22Rv1 (cell line): Measurements from ENCODE around the gene TRIP10.
"Not testable (repeated sequence)": the region's sequence is repeated elsewhere in the genome, so short reads cannot be mapped to it uniquely, and the experiment has no call there.

Experiments
- H3K27ac ChIP-seq: fragments of 450-650 bp; 2 replicates; pipeline ENCODE4 v1.5.1; 2017
- ZFX ChIP-seq: fragments of 450-650 bp; IDR thresholded peaks from 2 replicates; pipeline ENCODE4 v1.6.1; 2017; ENCODE audit warnings: antibody characterized with exemption, borderline replicate concordance
- TF ChIP-seq, protein P1 (sequence below): fragments of 450-650 bp; IDR thresholded peaks from 2 replicates; pipeline ENCODE4 v1.5.1; 2017; ENCODE audit warnings: mild to moderate bottlenecking

TRIP10 gene

DNA sequence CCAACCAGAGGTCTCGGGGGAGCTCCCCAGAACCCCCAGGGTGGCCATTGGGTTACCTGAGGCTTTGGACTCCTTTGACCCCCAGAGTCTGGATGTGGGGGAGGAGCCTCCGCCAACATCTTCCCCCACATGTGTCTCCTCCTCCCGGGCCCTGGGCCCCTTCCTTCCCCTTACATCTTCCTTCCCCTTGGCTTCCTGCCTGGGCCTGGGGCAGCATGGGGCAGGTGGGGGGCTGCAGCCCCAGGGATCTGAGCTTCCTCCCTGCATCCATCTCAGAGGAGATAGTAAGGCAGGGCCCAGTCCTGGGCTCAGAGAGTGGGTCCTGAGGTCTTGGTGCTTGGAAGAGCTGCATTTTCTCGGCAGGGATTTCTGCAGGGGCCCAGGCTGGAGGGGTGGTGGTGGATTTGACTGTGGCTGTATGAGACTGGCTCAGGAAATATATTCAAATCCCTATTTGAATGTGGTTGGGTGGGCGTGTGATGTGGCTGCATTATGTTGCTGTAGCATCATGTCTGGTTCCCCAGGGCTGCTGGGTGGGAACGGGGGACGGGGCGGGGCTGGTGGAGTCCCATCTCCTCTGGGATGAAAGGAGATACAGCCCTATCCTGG, 33.9 kb downstream of the TRIP10 start:
- no peak overlapping the region for H3K27ac ChIP-seq
- TF ChIP-seq ZFX, result no peak
- TF ChIP-seq, protein P1, sequence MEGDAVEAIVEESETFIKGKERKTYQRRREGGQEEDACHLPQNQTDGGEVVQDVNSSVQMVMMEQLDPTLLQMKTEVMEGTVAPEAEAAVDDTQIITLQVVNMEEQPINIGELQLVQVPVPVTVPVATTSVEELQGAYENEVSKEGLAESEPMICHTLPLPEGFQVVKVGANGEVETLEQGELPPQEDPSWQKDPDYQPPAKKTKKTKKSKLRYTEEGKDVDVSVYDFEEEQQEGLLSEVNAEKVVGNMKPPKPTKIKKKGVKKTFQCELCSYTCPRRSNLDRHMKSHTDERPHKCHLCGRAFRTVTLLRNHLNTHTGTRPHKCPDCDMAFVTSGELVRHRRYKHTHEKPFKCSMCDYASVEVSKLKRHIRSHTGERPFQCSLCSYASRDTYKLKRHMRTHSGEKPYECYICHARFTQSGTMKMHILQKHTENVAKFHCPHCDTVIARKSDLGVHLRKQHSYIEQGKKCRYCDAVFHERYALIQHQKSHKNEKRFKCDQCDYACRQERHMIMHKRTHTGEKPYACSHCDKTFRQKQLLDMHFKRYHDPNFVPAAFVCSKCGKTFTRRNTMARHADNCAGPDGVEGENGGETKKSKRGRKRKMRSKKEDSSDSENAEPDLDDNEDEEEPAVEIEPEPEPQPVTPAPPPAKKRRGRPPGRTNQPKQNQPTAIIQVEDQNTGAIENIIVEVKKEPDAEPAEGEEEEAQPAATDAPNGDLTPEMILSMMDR, result no peak

DNA sequence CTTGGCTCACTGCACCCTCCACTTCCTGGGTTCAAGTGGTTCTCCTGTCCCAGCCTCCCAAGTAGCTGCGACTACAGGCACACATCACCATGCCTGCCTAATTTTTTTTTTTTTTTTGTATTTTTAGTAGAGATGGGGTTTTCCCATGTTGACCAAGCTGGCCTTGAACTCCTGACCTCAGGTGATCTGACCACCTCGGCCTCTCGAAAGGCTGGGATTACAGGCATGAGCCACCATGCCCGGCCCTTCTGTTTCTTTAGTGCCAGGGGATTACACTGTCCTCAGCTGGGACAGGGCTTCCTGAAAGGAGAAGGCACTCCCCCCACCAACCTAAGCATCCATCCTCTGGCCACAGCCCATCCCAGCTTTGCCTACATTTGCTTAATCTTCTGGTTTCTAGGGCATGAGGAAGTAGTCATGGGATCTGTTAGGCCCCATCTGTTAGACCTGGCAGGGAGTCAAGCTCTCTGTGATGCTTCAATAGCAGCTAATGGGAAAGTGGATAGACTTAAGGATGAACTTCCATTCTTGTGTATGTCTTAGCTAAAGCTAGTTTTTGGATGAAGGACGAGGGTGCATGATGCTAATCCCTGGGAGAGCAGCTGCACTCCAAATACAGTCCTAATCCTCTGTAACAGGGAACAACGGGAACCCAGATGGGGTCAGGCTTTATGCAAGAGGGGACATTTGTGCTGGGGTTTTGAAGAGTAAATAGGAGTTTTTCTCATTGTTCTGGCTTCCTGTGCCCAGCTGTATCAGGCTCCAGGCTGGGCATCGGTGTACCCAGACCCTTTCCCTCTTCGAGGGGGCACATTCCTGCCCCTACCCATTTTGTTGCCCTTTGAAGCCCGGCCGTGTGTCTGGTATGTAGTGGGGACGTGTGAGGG, 35.6 kb downstream of the TRIP10 start:
- no peak overlapping the region for H3K27ac ChIP-seq

DNA sequence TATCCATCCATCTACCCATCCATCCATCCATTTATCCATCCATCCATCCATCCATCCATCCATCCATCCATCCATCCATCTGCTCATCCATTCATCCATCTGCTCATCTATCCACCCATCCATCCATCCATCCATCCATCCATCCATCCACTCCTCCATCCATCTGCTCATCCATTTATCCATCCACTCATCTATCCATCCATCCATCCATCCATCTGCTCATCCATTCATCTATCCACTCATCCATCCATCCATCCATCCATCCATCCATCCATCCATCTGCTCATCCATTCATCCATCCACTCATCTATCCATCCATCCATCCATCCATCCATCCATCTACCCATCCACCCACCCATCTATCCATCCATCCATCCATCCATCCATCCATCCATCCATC, 36.6 kb downstream of the TRIP10 start:
- not testable (repeated sequence) for H3K27ac ChIP-seq

More for the DNA sequence above, 35.6 kb downstream of the TRIP10 start:
- TF ChIP-seq, protein P1, result no peak
- no peak for TF ChIP-seq ZFX

DNA sequence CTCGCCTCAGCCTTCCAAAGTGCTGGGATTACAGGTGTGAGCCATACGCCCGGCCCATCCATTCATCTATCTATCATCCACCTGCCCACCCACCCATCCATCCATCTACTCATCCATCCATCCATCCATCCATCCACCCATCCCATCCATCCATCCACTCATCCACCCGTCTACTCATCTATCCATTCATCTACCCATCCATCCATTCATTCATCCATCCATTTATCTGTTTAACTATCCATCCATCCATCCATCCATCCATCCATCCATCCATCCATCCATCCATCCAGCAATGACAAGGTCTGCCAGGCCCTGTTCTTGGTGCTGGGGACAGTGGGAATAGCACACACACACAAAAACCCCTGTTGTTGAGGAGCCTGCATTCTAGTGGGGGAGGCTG, 37.5 kb downstream of the TRIP10 start:
- H3K27ac ChIP-seq, result no peak overlapping the region
- TF ChIP-seq, protein P1, result no peak

DNA sequence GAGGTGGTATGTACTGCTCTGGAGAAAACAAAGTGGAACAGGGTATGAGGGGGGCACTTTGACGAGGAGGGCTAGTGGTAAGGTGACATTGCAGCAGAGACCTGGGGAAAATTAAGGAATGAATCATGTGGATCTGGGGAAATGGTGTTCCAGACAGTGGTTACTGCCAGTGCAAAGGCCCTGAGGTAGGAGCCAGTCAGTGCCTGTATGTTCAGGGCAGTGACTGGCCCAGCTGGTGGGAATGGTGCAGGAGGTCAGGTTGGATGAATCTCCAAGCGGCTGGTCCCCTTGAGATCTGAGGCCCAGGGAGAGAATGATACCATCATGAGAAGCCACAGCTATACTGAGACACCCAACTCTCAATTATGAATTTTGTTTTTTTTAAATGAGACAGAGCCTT, 38.0 kb downstream of the TRIP10 start:
- TF ChIP-seq, protein P1, result no peak
- no peak for TF ChIP-seq ZFX
- H3K27ac ChIP-seq, result no peak overlapping the region

DNA sequence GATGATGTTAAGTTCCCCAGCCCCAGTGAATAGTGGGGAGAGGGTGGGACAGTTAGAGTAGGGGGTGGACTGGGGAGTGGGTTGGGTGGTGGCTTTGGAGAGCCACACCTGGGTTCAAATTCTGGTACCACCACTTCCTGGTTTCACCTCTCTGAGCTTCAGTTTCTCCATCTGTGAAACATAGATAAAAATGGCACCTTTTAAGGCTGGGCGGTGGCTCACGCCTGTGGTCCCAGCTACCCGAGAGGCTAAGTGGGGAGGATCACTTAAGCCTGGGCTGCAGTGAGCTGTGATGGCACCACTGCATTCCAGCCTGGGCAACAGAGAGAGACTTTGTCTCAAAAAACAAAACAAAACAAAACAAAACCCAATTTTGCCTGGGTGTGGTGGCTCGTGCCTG, 38.9 kb downstream of the TRIP10 start:
- no peak for TF ChIP-seq ZFX
- TF ChIP-seq, protein P1, result no peak
- H3K27ac ChIP-seq, result no peak overlapping the region

DNA sequence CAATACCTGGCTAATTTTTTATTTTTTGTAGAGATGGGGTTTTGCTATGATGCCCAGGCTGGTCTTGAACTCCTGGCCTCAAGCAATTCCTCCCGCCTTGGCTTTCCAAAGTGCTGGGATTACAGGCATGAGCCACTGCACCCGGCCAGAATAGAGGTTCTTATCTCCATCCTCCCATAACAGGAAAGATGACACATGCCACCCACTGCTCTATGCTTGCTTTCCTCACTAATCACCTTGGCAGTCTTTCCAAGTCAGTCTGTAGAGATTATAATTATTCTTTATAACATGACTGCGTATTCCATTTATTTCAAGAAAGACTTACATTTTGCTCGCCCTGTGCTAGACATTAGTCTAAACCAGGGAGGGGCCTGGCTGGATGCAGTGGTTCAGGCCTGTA, 39.7 kb downstream of the TRIP10 start:
- H3K27ac ChIP-seq, result no peak overlapping the region
- no peak for TF ChIP-seq ZFX
- TF ChIP-seq, protein P1, result no peak

DNA sequence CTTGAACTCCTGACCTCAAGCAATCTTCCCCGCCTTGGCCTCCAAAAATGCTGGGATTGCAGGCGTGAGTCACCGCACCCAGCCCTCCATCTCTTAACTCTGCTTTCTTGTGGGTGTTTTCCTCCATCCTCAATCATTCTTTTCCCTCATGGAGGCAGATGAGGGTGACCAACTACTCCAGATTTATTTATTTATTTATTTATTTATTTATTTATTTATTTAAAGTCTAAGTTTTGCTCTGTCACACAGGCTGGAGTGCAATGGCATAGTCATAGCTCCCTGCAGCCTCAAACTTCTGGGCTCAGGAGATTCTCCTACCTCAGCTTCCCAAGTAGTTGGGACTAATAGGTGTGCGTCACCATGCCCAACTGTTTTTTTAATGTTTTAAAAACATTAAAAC, 47.9 kb downstream of the TRIP10 start:
- TF ChIP-seq ZFX, result no peak
- TF ChIP-seq, protein P1, result no peak
- H3K27ac ChIP-seq, result no peak overlapping the region
